ENCODE measurements around the gene SND1. TPM values are rescaled to one million over a fixed set of nuclear protein-coding genes. Genes with fewer than 3 reads are reported as not detected.
A peak's percentile ranks its signal among the peaks of the same experiment; 100 is the strongest.

Gene SND1
- total RNA-seq, 1 experiment from 2014 or later: 218 TPM

DNA sequence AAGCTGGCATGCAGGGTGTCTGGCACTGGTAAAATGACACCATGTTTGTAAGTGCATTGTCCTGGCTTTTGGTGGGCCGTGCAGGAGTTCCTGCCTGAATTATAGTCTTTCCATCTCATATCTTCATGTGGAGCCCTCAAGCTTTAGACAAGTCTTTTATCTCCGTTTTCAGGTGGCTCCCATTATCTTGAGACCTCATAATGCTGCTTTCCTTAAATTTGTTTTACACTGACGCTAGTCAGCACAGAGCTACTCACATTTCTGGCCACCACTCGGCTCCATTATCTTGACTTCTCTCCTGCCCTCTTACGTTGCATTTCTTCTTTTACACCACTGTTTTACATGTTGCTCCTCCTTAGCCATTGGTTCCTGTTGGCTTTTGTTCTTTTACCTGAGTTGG is 342.0 kb downstream of the SND1 start:
- no peak for DNase-seq
- Mint-ChIP-seq H3K4me1 (peaks cover 28 to 34% of the 10 kb centered on the region in 2 experiments), H3K27me3 (ENCODE audit: low read depth) (no peaks in the 10 kb centered on the region), H3K4me3 (no peak overlapping the region), H3K9me3 (no peaks in the 10 kb centered on the region), H3K36me3 (ENCODE audit: insufficient read depth in 1 of 3, low read depth in 3 of 3) (peaks cover 9 to 26% (median 22%) of the 10 kb centered on the region in 3 experiments), H3K27ac (peak overlapping the region in 1 of 3 experiments; percentile 12; a peak in 1 of 7 replicates)
- H3K18ac ChIP-seq (ENCODE audit: insufficient read length, low read depth, low read length): no peak overlapping the region
- no peak overlapping the region for H2AFZ ChIP-seq (ENCODE audit: low read length)
- WGBS (ENCODE audit: extremely low coverage, insufficient read length, low lambda C conversion rate): no CpG with 5 or more reads among the region's 5 CpGs
- no peaks in the 10 kb centered on the region for H3K79me1 ChIP-seq (ENCODE audit: insufficient read depth, low read depth, low read length, poor library complexity, severe bottlenecking)
- no peak overlapping the region for H3K23ac ChIP-seq (ENCODE audit: insufficient read length, low read depth, low read length)
- no peak overlapping the region for H3K9ac ChIP-seq (ENCODE audit: extremely low read depth, insufficient read length, low read length)
- no peak overlapping the region for H3K4me2 ChIP-seq (ENCODE audit: insufficient read depth, insufficient read length, low read length)
- H3K27ac ChIP-seq (ENCODE audit: insufficient read length, low read depth, low read length): no peak overlapping the region
- no peak overlapping the region for H3K14ac ChIP-seq (ENCODE audit: insufficient read depth, low read length)
- H2BK12ac ChIP-seq (ENCODE audit: insufficient read length, low read depth, low read length): no peak overlapping the region
- H2BK15ac ChIP-seq (ENCODE audit: low read depth, low read length): no peak overlapping the region
- no peak overlapping the region for H2BK120ac ChIP-seq (ENCODE audit: low read depth, low read length, poor library complexity, severe bottlenecking)
- H3K27me3 ChIP-seq (ENCODE audit: insufficient read depth, low read length): no peaks in the 10 kb centered on the region
- no peak overlapping the region for H2BK20ac ChIP-seq (ENCODE audit: low read depth, low read length, poor library complexity, severe bottlenecking)
- no peak overlapping the region for H3T11ph ChIP-seq (ENCODE audit: low read length)
- H3K23me2 ChIP-seq (ENCODE audit: insufficient read length, low read depth, low read length, poor library complexity, severe bottlenecking): no peaks in the 10 kb centered on the region
- TF ChIP-seq, protein P1, sequence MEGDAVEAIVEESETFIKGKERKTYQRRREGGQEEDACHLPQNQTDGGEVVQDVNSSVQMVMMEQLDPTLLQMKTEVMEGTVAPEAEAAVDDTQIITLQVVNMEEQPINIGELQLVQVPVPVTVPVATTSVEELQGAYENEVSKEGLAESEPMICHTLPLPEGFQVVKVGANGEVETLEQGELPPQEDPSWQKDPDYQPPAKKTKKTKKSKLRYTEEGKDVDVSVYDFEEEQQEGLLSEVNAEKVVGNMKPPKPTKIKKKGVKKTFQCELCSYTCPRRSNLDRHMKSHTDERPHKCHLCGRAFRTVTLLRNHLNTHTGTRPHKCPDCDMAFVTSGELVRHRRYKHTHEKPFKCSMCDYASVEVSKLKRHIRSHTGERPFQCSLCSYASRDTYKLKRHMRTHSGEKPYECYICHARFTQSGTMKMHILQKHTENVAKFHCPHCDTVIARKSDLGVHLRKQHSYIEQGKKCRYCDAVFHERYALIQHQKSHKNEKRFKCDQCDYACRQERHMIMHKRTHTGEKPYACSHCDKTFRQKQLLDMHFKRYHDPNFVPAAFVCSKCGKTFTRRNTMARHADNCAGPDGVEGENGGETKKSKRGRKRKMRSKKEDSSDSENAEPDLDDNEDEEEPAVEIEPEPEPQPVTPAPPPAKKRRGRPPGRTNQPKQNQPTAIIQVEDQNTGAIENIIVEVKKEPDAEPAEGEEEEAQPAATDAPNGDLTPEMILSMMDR (conservative IDR thresholded peaks at IDR 0.05): no peak
- H4K20me1 ChIP-seq (ENCODE audit: control insufficient read depth, insufficient read depth, insufficient read length): no peaks in the 10 kb centered on the region
- peaks cover 6% of the 10 kb centered on the region; the same call in 1 of the 2 replicates for H3K4me1 ChIP-seq (ENCODE audit: insufficient read depth, low read length)
- no peaks in the 10 kb centered on the region for H3K9me3 ChIP-seq (ENCODE audit: control insufficient read depth, low read depth, low read length)
- no peak overlapping the region for H2BK5ac ChIP-seq (ENCODE audit: insufficient read length, low read length)
- H3K4ac ChIP-seq (ENCODE audit: low read depth, low read length): no peak overlapping the region
- no peak overlapping the region for H4K8ac ChIP-seq (replicated peaks; ENCODE audit: insufficient read length, low read depth, low read length)
- H3K79me2 ChIP-seq (ENCODE audit: insufficient read depth, low read length): no peaks in the 10 kb centered on the region
- no peak overlapping the region for H4K91ac ChIP-seq (ENCODE audit: insufficient read length, low read depth, low read length)
- H3K56ac ChIP-seq (ENCODE audit: insufficient read length, low read depth, low read length): no peak overlapping the region
- no peak overlapping the region for H4K5ac ChIP-seq (ENCODE audit: insufficient read length, low read depth, low read length)
- no peak overlapping the region for H2AK5ac ChIP-seq (ENCODE audit: insufficient read length, low read length)

Measured in H9 (cell line).